Fibroblast of lung (primary cell): Measurements from ENCODE around the gene ZBTB32.

Experiments used
- EZH2 ChIP-seq: IDR thresholded peaks from 2 replicates; pipeline ENCODE4 v1.5.1; 2012; ENCODE audit warnings: low read length, control low read depth, mild to moderate bottlenecking; ENCODE audit errors: missing control alignments
- TF ChIP-seq, protein P1 (sequence below), 2 donors: IDR thresholded peaks in 1 of 2; conservative IDR thresholded peaks in 1 of 2; 1 replicate in 1 of 2; 2 replicates in 1 of 2; pipeline ENCODE4 v1.5.1; 2011 to 2012; ENCODE audit warnings: low read length in 2 of 2, control low read depth in 1 of 2, inconsistent platforms in 1 of 2, low read depth in 1 of 2, mild to moderate bottlenecking in 1 of 2

DNA sequence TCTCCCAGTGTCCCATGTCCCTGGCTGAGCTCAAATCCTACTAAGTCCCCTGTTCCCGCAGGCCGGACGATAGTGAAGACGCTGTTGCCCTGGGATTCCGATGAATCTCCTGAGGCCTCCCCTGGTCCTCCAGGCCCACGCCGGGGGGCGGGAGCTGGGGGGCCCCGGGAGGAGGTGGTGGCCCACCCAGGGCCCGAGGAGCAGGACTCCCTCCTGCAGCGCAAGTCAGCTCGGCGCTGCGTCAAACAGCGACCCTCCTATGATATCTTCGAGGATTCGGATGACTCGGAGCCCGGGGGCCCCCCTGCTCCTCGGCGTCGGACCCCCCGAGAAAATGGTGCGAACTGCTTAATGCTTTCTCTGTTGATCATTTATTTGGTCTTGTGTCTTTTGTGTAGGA lies 19.3 kb downstream of the ZBTB32 start:
- TF ChIP-seq, protein P1, sequence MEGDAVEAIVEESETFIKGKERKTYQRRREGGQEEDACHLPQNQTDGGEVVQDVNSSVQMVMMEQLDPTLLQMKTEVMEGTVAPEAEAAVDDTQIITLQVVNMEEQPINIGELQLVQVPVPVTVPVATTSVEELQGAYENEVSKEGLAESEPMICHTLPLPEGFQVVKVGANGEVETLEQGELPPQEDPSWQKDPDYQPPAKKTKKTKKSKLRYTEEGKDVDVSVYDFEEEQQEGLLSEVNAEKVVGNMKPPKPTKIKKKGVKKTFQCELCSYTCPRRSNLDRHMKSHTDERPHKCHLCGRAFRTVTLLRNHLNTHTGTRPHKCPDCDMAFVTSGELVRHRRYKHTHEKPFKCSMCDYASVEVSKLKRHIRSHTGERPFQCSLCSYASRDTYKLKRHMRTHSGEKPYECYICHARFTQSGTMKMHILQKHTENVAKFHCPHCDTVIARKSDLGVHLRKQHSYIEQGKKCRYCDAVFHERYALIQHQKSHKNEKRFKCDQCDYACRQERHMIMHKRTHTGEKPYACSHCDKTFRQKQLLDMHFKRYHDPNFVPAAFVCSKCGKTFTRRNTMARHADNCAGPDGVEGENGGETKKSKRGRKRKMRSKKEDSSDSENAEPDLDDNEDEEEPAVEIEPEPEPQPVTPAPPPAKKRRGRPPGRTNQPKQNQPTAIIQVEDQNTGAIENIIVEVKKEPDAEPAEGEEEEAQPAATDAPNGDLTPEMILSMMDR (conservative IDR thresholded peaks at IDR 0.05 in 1 of 2, IDR thresholded peaks at IDR 0.05 in 1 of 2; ENCODE audit: low read depth in 1 of 2, low read length in 2 of 2) = no peak
- TF ChIP-seq EZH2 = no peak
